SU-DHL-6 (cell line): Measurements from ENCODE around the gene FHAD1.

Experiments
- EZH2phosphoT487 ChIP-seq: fragments of 200-600 bp; sonication (generic), shearing (Covaris generic); conservative IDR thresholded peaks from 2 replicates; pipeline ENCODE4 v1.6.1; 2018; ENCODE audit warnings: mild to moderate bottlenecking, antibody characterized with exemption, low read length, moderate library complexity, mixed read lengths
- TF ChIP-seq, protein P1 (sequence below): fragments of 200-600 bp; sonication (generic); IDR thresholded peaks from one replicate; pipeline ENCODE4 v1.5.1; 2017; ENCODE audit warnings: antibody characterized with exemption, mild to moderate bottlenecking, low read length, moderate library complexity; ENCODE audit not compliant: insufficient read depth, poor library complexity, severe bottlenecking

- TF ChIP-seq, protein P1, sequence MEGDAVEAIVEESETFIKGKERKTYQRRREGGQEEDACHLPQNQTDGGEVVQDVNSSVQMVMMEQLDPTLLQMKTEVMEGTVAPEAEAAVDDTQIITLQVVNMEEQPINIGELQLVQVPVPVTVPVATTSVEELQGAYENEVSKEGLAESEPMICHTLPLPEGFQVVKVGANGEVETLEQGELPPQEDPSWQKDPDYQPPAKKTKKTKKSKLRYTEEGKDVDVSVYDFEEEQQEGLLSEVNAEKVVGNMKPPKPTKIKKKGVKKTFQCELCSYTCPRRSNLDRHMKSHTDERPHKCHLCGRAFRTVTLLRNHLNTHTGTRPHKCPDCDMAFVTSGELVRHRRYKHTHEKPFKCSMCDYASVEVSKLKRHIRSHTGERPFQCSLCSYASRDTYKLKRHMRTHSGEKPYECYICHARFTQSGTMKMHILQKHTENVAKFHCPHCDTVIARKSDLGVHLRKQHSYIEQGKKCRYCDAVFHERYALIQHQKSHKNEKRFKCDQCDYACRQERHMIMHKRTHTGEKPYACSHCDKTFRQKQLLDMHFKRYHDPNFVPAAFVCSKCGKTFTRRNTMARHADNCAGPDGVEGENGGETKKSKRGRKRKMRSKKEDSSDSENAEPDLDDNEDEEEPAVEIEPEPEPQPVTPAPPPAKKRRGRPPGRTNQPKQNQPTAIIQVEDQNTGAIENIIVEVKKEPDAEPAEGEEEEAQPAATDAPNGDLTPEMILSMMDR, result no peak
- TF ChIP-seq EZH2phosphoT487, result no peak
Measured at GRCh38 chr1:15299179-15299578, 52.2 kb downstream of the FHAD1 start.
